NOMO-1 treated with DMSO at 0.1 percent for 48 hours (cell line): ENCODE measurements around the gene ERP27.

Source experiments
- DNase-seq: peaks from one replicate; lab custom pipeline; 2025; ENCODE audit not compliant: unreplicated experiment; lab: John Stamatoyannopoulos, UW

The ERP27 gene

GRCh38 chr12:14959916-14960496 is 21.7 kb upstream of the ERP27 start:
- no peak for DNase-seq

DNA sequence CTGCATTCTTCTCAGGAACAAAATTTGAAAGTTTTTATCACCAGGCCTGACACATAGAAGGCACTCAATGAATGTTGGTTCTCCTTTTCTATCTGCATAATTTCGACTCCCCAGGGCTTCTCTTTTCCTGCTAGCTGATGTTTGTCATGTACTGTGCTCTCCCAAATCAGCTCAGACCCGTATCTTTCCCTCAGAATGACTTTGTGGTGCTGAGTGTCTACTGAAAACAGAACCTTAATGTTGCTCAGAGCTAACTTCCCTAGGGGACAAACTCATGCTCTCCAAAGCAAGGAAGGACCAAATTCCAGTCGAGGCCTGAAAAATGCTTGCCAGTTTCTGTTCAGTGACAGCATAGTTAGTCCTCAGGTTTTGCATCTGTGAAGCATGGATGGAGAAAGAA is 21.1 kb upstream of the ERP27 start:
- DNase-seq = peak; percentile 57

GRCh38 chr12:14959126-14959440 is 20.7 kb upstream of the ERP27 start:
- no peak for DNase-seq

DNA sequence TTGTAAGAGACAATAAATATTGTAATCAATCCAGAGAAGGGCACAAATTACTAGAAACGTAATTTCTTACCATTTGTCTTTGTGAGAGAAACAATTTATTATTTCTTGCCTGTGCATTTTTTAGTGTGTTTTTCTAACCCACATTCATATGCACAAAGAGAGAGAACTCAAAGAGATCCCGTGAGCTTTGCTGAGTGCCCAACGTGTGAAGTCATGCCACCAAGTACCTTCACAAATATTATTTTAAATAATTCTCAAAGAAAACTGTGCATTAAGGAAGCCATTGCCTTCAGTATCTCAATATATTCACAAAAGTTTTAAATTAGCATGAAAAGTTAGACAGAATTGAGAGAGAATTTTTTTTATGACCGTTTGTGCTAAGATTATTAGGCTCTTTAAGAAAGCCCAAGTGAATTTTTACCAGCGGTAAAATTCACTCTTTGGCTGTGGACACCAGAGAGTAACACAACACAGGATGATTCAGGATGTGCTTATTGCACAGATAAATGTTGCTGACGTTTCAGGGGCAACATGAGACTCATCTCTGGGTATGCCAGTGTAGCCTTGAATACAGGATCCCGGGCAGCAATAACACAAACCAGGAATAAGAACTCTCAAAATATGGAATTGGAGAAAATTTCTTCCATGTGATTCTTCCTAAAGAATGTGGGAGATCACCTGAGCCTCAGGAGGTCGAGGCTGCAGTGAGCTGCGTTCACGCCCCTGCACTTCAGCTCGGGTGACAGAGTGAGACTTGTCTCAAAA is 20.2 kb upstream of the ERP27 start:
- no peak for DNase-seq

- DNase-seq = peak; percentile 23
Observed at GRCh38 chr12:14957551-14958168, 19.3 kb upstream of the ERP27 start.

GRCh38 chr12:14956905-14957304 is 18.6 kb upstream of the ERP27 start:
- no peak for DNase-seq

- DNase-seq = peak; percentile 98
Observed at GRCh38 chr12:14956024-14956891, 17.9 kb upstream of the ERP27 start.

- no peak for DNase-seq
Observed at GRCh38 chr12:14954269-14954668, 15.9 kb upstream of the ERP27 start.

DNA sequence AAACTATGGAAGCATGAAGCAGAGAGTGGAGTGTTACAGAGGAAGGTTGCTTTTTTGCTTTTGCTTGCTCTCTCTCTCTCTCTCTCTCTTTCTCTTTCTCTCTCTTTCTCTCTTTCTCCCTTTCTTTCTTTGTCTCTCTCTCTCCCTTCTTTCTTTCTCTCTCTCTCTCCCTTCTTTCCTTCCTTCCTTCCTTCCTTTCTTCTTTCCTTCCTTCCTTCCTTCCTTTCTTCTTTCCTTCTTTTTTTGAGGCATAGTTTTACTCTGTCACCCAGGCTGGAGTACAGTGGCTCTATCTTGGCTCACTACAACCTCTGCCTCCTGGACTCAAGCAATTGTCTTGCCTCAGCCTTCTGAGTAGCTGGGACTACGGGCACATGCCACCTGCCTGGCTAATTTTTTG is 15.4 kb upstream of the ERP27 start:
- no peak for DNase-seq

DNA sequence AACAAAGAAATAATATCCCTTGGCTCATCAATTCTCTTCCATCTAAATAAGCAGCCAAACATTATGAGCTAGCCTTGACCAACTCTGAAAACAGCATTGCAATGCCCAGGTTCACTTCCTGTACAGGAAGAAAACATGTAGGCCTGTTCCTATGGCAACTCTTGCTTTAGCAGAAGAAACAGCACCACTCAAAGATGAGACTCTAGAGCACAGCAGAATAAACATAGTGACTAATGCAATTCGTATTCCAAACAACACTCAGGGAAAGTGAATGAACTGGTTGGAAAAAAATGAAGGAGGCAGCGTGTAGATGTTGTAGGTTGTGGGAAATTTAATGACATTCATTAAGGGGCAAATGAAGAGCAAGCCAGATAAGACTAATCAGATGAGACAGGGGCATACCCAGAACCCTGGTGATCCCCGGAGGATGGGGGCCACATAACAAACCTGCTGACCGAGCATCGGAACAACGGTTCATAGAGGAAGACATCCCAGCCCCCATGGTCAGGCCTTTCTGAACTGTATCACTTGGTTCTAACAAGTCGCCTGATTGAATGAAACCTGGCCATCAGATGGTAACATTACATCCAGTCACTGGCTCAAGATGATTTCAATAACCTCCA is 14.1 kb upstream of the ERP27 start:
- DNase-seq = peak; percentile 83

GRCh38 chr12:14951851-14952250 is 13.5 kb upstream of the ERP27 start:
- no peak for DNase-seq

DNA sequence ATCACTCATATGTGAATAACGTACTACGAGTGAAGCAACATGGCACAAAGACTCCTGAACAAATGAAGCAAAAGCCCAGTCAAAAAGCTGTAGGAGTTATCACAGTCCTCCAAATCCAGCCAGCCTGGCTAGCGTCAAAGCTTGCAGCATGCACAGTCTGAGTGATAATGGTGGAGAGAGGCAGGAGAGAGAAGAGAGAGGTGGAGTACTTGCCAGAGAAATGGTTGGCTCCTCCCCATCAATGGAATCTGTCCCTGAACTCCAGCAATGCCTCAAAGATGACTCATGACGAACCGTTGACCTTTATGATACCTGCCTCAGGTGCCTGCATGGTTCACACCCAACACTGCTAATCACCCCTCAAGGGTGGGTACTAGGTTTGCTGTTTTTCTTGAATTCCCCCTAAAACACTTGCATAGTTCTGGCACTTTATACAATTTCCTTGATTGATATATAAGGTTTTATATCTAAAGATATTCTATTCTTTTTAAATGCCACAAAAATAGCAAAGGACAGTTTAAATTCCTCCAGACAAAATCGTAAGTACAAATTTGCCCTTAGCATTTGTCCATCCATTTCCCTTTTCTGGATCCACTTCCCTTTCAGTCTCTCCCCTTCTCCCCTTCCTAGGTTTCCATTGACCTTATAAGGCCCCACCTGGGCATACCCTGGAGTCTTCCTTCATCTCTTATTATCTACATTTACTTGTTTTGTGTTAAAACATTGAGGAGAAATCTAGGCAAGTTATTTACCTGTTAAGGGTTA is 12.8 kb upstream of the ERP27 start:
- no peak for DNase-seq

GRCh38 chr12:14950421-14950820 is 12.1 kb upstream of the ERP27 start:
- DNase-seq = no peak

- DNase-seq = no peak
Observed at GRCh38 chr12:14949631-14950030, 11.3 kb upstream of the ERP27 start.

DNA sequence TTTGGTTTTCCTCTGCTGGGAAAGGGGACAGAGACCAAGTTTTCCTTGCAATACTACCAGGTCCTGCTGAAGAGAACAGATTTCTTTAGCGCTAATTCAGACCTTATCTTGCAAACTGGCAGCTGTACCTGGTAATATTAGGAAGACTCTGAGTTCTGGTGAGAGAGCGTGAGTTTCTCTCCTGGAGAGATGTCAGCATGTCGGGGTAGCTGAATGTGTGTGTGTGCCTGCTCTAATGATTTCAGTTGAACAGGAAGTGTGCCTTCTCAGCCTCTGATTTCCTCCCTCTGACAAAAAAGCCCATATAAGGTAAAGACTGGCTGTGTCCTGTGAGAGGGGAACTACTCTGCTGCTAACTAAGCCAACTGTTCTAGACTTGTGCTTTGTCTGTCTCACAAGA is 10.3 kb upstream of the ERP27 start:
- peak; percentile 99 for DNase-seq

- no peak for DNase-seq
Observed at GRCh38 chr12:14946861-14947260, 8.5 kb upstream of the ERP27 start.

DNA sequence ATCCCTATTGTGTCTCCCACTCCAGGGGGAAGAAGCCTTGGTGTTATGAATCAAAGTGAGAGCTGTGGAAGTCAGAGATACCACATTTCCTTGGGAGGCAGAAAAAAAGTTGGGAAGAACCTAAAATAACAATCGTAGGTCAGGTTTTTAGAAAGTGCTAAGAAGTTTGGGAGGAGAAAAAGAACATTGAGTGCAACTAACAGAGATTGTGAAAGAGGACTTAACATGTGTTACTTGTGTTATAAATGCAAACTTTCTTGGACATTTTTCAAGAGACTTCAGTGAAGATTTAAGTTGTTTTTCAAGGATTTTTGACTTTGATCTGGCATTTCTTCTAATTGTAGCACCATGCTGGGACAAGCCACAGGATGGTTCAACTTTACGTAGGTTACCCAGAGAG is 7.8 kb upstream of the ERP27 start:
- DNase-seq = no peak

GRCh38 chr12:14942196-14942931 is 4.0 kb upstream of the ERP27 start:
- no peak for DNase-seq

GRCh38 chr12:14941369-14941768 is 3.0 kb upstream of the ERP27 start:
- no peak for DNase-seq

- DNase-seq = no peak
Observed at GRCh38 chr12:14937689-14938088, 648 bp downstream of the ERP27 start.
